ENCODE measurements around the gene FRMD3.

The FRMD3 gene

DNA sequence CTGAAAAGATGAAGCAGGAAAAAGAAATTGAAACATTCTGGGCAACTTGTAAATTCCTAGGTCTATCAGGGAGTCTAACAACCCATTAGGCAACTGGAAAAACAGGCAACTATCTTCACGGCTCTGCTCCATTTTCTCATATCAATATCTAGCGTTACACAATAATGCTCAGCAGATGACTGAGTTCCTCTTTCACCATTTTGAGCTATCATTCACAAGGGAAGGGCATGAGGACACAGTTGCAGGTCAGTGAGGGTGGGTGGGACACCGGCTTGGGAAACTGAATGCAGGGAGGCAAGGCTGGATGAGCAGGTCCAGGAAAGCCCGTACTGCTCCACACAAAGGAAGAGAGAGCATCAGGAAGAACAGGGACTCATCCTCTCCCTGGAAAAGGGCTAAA, 67.0 kb downstream of the FRMD3 start:
- DNase-seq, result no peak

DNA sequence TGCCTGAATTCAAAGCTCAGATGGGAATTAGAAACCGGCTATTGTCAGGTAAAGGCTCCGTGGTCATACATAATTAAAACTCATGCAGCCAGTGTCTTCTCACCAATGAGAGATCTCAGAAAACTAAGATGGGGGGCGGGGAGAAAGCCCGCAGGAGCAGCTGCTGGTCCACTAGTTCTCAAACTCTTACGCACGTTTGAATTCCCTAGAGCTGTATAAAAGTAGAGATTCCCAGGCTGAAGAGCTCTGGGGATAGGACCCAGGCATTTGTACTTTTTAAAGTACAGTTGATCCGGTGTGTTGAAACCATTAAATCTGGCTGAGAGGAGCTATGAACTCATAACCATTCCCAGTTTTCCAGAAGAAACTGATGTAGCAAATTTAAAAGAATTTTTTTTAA, 68.5 kb downstream of the FRMD3 start:
- no peak for DNase-seq

DNA sequence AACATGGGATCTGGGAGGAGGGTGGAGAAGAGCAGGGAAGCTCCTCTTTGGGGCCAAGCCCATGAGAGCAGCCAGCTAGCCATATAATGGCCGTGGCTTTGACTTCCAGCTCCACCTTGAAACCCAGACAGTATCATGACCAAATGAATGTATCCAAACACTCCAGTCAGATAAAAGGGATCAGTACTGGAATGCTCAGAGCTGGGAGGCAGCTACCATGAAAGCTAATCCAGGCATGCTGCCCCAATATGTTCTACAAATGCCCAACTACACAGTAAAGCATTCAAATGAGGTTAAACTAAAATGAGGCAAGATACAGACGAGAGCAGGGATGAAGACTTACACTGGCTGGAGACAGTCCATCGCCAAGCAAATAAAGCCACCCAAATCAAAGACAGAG, 69.4 kb downstream of the FRMD3 start:
- DNase-seq, result no peak

DNA sequence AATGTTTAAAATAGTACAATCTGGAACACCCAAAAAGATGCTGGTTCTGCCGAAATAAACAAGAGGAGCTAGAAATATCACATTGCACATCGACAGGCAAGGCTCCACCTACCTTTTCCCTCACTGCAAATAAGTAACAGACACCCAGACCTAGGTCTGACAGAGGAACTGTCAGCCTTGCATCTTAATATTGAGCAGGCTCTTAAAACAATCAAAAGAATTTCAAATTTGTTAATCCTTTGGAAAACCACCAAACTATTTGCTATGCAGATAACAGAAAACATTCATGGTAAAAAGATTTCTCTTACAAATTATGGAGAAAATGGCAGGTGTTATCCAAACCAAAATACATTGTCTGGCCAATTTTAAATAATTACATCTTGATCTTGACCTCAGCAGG, 71.3 kb downstream of the FRMD3 start:
- DNase-seq, result no peak

DNA sequence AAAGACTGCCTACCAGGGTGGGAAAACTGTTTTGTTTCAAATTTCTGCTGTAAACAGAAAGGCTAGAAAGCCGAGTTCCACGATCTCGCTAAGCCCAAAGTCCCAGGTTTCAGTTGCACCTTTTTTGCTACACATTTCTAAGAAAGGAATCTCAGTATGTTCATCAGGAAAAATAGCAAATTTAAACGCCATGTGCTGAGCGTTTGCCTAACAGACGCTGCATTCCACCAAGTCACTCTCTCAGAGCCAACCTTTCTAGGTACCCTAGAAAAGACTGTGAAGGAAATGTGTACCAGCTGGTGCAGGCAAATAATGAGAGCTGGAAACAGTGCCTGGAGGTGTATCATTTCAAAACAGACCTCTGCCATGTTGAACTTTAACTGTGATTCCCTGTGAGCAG, 71.8 kb downstream of the FRMD3 start:
- no peak for DNase-seq

DNA sequence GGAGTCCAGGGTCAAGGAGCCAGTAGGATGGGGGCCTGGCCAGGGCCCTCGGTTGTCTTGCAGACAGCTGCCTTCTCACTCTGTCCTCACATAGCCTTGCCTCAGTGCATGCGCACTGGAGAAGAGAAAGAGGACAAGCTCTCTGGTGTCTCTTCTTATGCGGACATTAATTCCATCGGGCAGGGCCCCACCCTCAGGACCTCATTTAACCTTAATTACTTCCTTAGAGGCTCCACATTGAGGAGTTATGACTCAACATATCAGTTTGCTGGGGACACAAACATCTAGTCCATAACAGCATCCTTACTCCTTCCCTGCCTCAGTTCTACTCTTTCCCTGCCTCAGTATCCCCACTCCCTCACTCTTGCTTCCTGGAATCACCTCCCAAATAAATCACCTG, 78.4 kb downstream of the FRMD3 start:
- DNase-seq, result no peak

DNA sequence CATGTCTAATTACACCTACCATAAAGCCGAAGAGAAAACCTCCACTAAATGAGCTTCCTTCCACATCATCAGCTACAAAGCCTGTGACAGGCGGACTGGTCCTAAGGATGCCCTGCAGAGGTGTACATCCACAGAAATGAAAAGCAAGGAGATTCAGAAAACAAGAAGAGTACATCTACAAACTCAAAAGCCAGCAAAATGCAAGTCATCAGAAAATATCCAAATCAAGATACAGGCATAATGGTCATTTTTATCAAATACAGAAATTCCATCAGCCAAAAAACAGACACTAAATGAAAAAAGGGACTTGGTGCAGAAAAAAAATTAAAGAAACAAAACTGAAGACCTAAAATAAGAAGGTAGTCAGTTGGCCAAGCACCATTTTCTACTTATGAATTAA, 79.7 kb downstream of the FRMD3 start:
- no peak for DNase-seq

DNA sequence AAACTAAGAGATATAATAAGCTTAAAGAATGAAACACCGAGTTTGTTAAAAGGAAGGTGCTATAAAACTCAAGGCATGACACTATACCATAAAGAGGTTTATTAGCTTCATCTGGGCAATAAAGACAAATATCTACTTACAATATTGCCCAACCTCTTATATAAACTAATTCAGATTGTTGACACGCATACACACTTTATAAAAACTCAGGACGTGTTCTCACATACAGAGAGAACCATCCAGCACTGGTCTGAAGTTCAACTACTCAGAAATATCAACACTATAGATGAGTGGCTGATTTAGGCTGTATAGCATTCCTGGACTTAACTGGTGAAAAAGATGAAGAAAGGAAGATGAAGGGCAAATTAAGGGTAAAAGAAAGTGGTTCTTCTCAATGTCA, 81.2 kb downstream of the FRMD3 start:
- no peak for DNase-seq

DNA sequence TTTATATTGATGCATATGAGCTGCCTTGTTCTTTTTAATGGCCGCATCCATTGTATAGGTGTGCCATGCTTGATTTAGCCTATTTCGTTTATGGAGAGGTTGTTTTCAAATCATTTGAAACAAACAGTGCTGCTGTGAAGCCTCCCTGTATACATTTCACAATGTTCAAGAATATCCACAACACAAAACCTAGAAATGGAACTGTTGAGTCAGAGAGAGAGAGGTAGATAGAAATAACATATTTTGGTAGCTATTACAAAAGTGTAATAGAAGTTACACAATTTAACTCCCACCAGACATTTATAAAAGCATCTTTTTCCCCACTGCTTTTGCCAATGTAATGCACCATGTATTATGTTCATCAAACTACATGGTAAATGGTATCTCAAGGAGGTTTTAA, 82.0 kb downstream of the FRMD3 start:
- DNase-seq, result no peak

DNA sequence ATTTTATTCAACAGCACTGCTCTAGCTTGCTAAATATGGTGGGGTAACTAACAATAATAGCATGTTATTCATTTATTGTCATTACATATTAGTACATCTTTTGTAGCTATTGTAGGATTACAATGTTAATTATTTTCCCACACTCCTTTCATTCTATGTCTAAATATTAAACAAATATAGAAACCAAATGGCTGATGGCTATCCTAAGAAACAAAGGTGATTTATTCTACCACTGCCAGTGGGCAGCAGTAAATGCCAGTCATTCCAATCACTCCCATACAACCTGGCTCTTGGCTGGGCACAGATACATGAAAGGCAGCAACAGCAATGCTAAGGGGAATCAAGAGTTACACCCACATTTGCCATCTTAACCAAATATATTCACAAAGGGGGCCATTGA, 84.1 kb downstream of the FRMD3 start:
- DNase-seq, result no peak

DNA sequence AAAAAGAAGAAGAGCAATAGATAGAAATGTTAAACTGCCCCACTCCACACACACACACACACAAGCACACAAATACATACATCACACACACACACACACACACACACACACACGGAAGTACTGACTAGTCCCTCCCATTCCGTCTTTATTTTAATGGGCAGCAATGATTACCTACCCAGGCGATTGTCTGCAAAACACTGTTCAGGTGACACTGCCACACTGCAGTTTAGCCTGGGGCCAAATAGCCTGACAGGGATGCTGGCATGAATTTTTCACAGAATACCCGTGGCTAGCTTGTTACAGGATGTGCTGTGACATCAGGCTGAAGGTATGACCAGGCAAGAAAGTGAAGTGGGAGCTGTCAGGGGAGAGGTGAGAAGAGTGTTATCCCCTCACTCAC, 86.9 kb downstream of the FRMD3 start:
- DNase-seq, result no peak

DNA sequence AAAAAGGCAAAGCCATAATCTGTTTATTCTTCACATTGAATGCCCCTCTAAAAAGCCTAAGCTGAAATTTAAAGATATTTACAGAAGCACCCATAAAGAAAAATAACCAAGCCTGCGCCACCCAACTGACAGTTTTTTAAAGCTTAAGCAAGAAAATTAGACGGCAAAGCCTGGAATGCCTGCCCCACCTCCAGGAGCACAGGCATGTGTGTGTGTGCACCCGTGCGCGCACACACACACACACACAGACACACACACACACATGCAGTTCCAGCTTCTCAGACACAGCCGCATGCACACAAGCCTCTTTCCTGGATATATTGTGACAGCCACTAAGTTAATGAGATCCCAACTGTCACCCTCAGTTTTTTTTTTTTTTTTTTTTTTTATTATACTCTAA, 88.2 kb downstream of the FRMD3 start:
- DNase-seq, result no peak

DNA sequence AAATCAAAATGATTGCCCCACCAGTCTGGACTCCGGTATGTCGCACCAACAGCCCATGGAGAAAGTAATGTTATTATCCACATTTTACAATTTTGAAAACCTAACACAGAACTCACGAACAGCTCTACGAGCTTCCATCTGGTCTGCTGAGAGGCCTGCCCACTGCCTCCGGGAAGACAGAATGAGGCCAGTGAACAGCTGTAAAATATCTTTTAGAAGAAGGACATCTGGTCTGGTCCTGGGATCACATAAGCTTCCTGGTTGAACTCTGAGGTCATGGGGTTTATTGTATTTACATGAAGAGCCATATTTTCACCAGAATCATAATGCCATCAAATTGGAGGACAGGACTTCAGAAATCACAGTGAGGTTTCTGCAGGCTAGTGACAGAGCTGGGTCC, 89.0 kb downstream of the FRMD3 start:
- no peak for DNase-seq

DNA sequence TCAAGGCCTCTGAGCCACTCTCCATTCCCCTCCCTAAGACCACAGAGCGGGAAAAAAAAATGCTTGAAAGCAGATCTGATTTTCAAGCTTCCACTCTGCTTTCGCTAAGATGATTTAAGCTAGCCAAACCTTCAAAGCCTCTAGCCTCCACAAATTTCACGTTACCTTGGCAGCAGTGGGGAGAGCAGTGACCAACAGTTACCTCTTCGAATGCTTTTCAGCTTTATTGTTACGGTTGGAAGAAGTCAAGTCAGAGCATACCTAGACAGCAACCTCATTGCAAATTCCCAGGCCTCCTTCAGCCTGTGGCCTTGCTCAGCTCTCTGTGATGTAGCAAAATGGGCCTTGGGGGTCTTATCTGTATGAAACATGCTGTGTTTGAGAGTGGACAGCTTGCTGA, 89.6 kb downstream of the FRMD3 start:
- DNase-seq, result no peak

DNA sequence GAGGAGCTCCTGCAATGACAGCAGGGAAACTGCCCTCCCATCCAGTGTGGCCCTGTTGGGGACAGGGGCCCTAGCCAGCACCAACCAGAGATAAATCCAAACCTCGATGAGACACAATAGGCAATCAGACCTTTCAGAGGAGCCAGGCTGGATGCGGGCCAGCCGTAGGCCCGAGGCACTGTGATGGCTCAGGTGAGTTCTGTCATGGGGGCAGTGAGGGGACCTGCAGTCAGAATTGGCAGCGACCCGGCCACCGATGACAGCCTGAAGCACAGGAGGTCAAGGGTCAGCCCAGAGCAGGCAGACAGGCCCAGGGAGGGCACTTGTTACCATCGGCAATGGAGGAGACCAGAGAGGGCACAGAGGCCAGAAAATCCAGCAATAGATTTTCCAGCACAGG, 90.8 kb downstream of the FRMD3 start:
- no peak for DNase-seq

DNA sequence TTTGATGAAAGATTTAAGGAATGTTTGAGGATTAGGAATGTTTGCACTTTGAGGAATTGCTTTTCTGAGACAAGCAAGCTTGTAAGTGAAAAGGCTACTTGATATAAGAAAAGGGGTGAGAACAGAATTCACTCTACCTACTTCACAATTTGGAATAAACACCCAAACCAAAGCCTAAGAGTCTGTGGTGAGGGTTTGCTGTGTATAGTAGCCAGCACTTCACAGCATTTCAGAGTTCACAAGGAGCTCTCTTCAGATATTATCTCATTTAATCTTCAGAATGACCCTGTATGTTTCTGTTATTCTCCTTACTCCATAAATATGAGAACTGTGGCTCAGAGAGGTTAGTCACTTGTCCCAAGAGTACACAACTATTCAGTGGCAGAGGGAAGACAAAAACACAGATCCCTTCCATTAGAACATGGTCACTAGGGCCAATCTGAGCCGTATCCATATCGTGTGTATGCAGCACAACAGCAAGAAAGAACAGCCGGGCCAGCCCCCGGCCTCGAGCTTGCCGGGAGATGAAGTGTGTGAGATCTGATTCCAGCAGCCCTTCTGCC, 92.4 kb downstream of the FRMD3 start:
- no peak for DNase-seq

DNA sequence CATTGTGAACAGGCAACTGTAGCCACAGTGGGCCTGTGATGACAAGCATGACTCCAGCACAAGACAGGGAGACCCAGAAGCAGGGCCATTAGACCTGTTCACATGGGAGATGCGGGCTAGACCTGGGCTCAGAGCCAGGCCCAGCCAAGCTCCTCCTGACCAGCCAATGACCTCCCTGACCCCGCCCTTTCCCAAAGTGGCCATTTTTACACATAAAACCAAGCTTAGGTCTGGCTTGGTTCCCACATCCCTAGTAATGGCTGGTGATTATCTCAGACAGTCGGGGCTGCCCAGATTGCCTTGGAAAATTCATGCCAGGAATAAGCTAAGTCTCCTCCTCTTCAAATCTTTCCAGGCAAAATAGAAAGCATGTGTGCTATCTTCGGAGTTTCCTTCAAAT, 94.1 kb downstream of the FRMD3 start:
- DNase-seq, result no peak

DNA sequence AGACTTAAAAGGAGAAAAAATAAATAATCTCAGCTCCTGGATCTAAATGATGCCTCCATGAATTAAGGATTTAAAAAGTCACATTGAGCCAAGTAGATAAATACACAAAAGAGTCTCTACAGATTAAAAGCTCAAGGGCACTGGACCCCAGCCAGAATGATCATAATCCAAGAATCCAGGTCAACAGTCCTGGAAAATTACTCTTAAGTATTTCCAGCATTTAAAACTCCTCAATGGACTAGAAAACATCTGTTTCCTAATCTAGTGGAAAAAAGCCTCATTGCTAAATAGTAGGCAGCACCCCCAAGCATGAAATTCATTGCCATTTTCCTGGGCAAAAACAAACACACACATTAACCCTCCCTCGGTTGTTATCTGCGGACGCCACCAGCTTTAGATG, 96.8 kb downstream of the FRMD3 start:
- no peak for DNase-seq

DNA sequence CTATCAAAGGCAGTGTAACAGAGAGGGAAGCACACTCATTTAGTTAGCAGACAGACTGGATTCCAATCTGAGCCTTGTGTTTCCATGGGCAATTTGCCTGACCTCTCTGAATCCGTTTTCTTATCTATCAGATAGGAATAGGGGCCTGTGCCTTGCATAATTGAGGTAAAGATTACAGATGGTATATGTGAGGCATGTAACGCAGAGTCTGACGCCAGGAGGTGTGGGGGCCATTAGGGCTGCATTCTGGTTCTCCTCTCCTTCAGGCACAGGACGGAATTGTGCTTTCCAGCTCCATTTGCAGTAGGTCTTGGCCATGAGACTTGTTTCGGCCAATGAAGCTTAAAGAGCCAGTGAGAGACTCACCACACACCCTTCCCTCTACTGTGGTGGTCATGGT, 97.6 kb downstream of the FRMD3 start:
- no peak for DNase-seq

DNA sequence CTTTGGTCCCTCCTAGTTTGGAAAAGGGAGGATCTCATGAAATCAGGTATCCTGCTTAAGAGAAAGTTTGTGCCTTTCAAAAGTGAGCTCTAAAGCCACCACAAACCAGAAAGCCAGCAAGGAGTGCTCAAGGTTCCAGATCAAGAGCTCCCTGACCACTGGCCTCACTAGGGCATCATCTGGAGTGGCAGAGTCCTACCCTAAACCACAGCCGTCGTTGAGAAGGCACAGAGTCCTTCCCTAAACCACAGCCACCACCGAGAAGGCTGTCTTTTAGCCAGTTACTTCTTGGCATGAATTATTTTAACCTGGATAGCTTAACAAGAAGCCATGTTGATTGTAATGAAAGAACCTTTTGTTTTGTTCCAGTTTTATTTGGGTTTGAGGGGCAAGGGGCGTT, 102.9 kb downstream of the FRMD3 start:
- DNase-seq, result no peak

DNA sequence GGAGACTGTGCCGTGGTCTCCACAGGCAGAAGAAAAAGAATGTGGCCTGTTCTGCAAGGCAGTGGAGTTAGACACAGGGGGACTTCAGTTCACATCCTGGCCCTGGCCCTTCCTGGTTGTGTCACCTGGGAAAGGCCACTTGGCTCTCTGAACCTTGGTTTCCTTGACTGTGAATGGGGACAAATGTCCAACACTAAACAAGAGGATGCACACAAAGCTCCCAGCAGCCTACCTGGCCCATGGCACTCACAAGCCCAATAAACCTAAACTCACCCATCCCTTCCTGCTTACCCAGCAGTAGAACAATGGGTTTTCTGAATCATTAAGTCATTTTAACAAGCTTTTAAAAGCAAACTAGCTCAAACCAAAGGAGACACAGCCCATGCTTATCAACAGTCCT, 103.9 kb downstream of the FRMD3 start:
- DNase-seq, result no peak

DNA sequence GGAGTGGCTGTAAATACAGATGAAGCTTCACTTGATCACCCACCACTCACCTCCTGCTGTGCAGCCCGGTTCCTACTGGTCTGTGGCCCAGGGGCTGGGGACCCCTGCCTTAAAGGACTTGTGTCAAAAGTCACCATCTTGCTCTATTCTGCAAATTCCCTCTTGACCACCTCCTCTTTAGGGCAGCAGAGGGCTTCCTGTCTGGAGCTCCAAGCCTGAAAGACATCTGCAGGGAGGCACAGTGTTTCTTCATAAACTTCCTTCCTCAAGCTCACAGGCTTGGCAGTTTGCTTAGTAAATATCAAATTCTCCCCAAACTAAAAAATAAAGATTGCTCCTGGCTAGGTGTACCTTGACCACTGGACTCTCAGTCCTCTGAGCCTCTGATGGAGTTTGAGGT, 104.4 kb downstream of the FRMD3 start:
- no peak for DNase-seq

DNA sequence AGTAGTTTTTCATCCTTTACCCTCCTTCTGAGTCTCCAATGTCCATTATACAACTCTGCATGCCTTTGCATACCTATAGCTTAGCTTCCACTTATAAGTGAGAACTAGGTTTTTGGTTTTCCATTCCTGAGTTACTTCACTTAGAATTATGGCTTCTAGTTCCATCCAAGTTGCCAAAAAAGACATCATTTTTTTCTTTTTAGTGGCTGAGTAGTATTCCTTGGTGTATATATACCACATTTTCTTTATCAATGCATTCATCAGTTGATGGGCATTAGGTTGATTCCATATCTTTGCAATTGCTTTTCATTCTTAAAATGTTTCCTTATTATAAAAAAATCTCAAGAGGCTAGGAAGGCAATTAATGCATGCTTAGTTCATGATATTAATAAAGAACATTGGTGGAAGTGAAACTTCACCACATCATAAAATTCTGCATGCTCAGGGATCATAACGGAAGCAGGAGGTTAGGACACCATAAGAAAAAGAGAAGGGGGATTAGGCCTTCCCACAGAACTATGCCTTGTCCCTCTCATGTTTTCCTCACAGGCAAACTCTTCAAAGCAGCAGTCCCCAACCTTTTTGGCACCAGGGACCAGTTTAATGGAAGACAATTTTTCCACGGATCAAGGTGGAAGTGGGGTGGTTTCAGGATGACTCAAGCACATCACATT, 105.2 kb downstream of the FRMD3 start:
- DNase-seq, result no peak

DNA sequence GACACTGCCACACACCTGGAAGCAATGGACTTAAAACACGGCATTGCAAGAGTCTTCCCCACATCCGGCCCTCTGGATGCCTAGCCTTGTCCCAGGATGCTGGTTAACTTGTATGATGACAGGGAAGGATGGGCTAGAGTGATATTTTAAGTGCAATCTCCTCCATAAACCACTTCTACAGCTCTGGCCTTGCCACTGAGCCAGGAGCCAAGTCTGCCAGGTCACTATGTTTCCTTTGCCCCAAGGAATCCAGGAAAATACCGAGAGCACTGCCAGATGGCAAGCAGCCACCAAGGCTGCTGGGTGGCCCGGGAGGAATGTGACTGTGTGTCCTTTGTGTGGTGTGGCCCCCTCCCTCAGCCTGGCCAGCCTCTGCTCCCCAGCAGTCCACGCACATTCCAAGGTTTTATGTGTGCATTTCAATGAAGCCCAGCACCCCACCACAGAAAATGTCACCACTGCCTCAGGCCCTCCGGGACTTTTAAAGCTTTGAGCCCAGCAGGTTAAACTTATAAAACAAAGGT, 106.0 kb downstream of the FRMD3 start:
- DNase-seq, result no peak
